ENCODE measurements around the gene ELFN1. TPM values are rescaled to one million over a fixed set of nuclear protein-coding genes. Genes with fewer than 3 reads are reported as not detected.

The ELFN1 gene
- total and polyA plus RNA-seq, 2 donors (not counting 3 experiments of a cell fraction or from before 2014, with no cell fraction given), result 0.37 to 1.0 TPM

DNA sequence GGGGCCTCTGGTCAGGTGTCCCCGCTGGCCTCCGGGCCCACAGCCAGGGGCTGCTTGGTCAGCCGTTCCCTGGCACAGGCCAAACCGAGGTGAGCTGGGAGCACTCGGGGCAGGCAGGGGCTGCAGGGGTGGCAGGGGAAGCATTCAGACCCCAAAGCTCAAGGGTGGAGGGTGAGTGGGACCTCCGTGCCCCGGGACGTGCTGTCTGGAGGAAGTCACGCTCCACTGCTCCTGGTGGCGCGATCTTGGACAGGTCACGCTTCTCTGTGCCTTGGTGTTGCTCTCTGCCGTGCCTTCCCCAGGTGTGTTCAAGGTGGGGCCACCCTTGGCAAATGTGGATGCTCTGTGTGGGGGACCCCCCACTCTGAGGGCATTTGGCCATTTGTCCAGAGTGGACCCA lies 24.6 kb upstream of the ELFN1 start:
- ChIA-PET POLR2A (no interaction called here), CTCF (no interaction called here)
- intact Hi-C loops (cut with micrococcal nuclease), result no loop called here
- FAIRE-seq (no peak), DNase-seq (ENCODE audit: low read depth, low spot score) (no peak)
- Histone ChIP-seq H3K9me3 (replicated peaks; ENCODE audit: control insufficient read depth, insufficient read depth, low read length) (no peaks in the 10 kb centered on the region), H3K4me3 (replicated peaks in 1 of 3; ENCODE audit: insufficient read depth in 1 of 3, low read depth in 1 of 3, low read length in 3 of 3) (no peak overlapping the region), H4K20me1 (replicated peaks; ENCODE audit: control insufficient read depth, extremely low read depth, insufficient read depth, low read length) (no peaks in the 10 kb centered on the region), H3K36me3 (ENCODE audit: control insufficient read depth in 2 of 2, extremely low read depth in 1 of 2, insufficient read depth in 2 of 2, low read length in 2 of 2) (no peaks in the 10 kb centered on the region), H3K79me2 (ENCODE audit: control insufficient read depth, insufficient read depth, low read length) (no peaks in the 10 kb centered on the region), H3K4me1 (ENCODE audit: control insufficient read depth, extremely low read depth, insufficient read depth, low read length) (no peaks in the 10 kb centered on the region), H3K9ac (replicated peaks; ENCODE audit: extremely low read depth, insufficient read depth, low read length) (no peak overlapping the region), H3K27me3 (ENCODE audit: control insufficient read depth in 2 of 2, insufficient read depth in 2 of 2, low read length in 2 of 2) (no peaks in the 10 kb centered on the region), H3K9me1 (replicated peaks; ENCODE audit: control insufficient read depth, extremely low read depth, insufficient read depth, low read length) (no peaks in the 10 kb centered on the region), H2AFZ (ENCODE audit: low read depth, low read length) (no peak overlapping the region), H3K27ac (ENCODE audit: insufficient read depth, low read depth, low read length) (no peak overlapping the region), H3K4me2 (ENCODE audit: insufficient read depth, low read length) (no peak overlapping the region)
- no TSS peak for BruUV-seq (replicated peaks)
- TF ChIP-seq FOS (IDR thresholded peaks at IDR 0.05; ENCODE audit: borderline replicate concordance, insufficient read depth, low read length) (no peak), POLR2A (IDR thresholded peaks at IDR 0.05; ENCODE audit: low read depth, low read length) (no peak)
- dilution Hi-C loops (cut with MboI; ENCODE audit: extremely low pct_ligation_motif_present, low sequenced_read_pairs), result no loop called here

DNA sequence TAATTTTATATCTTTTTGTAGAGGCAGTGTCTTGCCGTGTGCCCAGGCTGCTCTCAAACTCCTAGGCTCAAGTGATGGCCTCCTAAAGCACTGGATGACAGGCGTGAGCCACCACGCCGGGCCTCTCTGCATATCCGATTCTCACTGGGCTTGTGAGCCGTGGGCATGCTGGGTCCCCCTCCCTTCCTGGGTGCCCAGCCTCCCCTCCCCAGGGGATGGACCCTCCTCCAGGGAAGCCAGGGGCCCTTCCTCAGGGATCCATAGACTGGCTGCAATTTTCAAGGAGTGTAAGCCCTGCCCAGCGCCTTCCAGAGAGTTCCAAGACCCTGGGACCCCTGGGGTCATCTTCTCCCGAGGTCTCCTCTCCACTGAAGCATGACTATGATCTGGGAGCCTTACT lies 23.7 kb upstream of the ELFN1 start:
- Histone ChIP-seq H3K9me1 (replicated peaks; ENCODE audit: control insufficient read depth, extremely low read depth, insufficient read depth, low read length) (no peaks in the 10 kb centered on the region), H3K4me2 (ENCODE audit: insufficient read depth, low read length) (no peak overlapping the region), H2AFZ (ENCODE audit: low read depth, low read length) (no peak overlapping the region), H3K9me3 (replicated peaks; ENCODE audit: control insufficient read depth, insufficient read depth, low read length) (no peaks in the 10 kb centered on the region), H3K36me3 (ENCODE audit: control insufficient read depth in 2 of 2, extremely low read depth in 1 of 2, insufficient read depth in 2 of 2, low read length in 2 of 2) (no peaks in the 10 kb centered on the region), H3K9ac (replicated peaks; ENCODE audit: extremely low read depth, insufficient read depth, low read length) (no peak overlapping the region), H3K4me1 (ENCODE audit: control insufficient read depth, extremely low read depth, insufficient read depth, low read length) (no peaks in the 10 kb centered on the region), H3K27me3 (ENCODE audit: control insufficient read depth in 2 of 2, insufficient read depth in 2 of 2, low read length in 2 of 2) (no peaks in the 10 kb centered on the region), H3K27ac (ENCODE audit: insufficient read depth, low read depth, low read length) (no peak overlapping the region), H3K4me3 (replicated peaks in 1 of 3; ENCODE audit: insufficient read depth in 1 of 3, low read depth in 1 of 3, low read length in 3 of 3) (no peak overlapping the region), H4K20me1 (replicated peaks; ENCODE audit: control insufficient read depth, extremely low read depth, insufficient read depth, low read length) (no peaks in the 10 kb centered on the region), H3K79me2 (ENCODE audit: control insufficient read depth, insufficient read depth, low read length) (no peaks in the 10 kb centered on the region)
- intact Hi-C loops (cut with micrococcal nuclease) (no loop called here), dilution Hi-C loops (cut with MboI; ENCODE audit: extremely low pct_ligation_motif_present, low sequenced_read_pairs) (no loop called here)
- no TSS peak for BruUV-seq (replicated peaks)
- CTCF ChIA-PET, result interaction anchor here (1.1 kb wide), 1 partner anchor 11 kb away, joined by 3 read pairs; no protein-coding TSS in a partner anchor
- POLR2A ChIA-PET, result no interaction called here
- DNase-seq (ENCODE audit: low read depth, low spot score) (no peak), FAIRE-seq (no peak)
- TF ChIP-seq EZH2 (IDR thresholded peaks at IDR 0.05; ENCODE audit: borderline replicate concordance, low read depth, low read length, severe bottlenecking), result no peak
- TF ChIP-seq GATA2 (IDR thresholded peaks at IDR 0.05; ENCODE audit: insufficient read depth, insufficient read length, low read depth, low read length), result no peak
- no peak for TF ChIP-seq MYC (IDR thresholded peaks at IDR 0.05; ENCODE audit: low read depth, low read length)
- TF ChIP-seq, protein P1, sequence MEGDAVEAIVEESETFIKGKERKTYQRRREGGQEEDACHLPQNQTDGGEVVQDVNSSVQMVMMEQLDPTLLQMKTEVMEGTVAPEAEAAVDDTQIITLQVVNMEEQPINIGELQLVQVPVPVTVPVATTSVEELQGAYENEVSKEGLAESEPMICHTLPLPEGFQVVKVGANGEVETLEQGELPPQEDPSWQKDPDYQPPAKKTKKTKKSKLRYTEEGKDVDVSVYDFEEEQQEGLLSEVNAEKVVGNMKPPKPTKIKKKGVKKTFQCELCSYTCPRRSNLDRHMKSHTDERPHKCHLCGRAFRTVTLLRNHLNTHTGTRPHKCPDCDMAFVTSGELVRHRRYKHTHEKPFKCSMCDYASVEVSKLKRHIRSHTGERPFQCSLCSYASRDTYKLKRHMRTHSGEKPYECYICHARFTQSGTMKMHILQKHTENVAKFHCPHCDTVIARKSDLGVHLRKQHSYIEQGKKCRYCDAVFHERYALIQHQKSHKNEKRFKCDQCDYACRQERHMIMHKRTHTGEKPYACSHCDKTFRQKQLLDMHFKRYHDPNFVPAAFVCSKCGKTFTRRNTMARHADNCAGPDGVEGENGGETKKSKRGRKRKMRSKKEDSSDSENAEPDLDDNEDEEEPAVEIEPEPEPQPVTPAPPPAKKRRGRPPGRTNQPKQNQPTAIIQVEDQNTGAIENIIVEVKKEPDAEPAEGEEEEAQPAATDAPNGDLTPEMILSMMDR (IDR thresholded peaks at IDR 0.05; ENCODE audit: extremely low read depth in 1 of 2, insufficient read depth in 1 of 2, low read depth in 1 of 2, low read length in 2 of 2), result no peak
- TF ChIP-seq POLR2A (IDR thresholded peaks at IDR 0.05; ENCODE audit: low read depth, low read length), result no peak
- no peak for TF ChIP-seq POLR2AphosphoS5 (IDR thresholded peaks at IDR 0.05; ENCODE audit: insufficient read depth, low read depth, low read length)
- TF ChIP-seq JUN (IDR thresholded peaks at IDR 0.05; ENCODE audit: borderline replicate concordance, insufficient read depth, insufficient read length, low read depth), result no peak
- TF ChIP-seq, protein P2, sequence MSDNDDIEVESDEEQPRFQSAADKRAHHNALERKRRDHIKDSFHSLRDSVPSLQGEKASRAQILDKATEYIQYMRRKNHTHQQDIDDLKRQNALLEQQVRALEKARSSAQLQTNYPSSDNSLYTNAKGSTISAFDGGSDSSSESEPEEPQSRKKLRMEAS (IDR thresholded peaks at IDR 0.05; ENCODE audit: insufficient read depth, insufficient read length), result no peak
- TF ChIP-seq FOS (IDR thresholded peaks at IDR 0.05; ENCODE audit: borderline replicate concordance, insufficient read depth, low read length), result no peak

Measured in endothelial cell of umbilical vein (primary cell).